ENCODE data around the gene SLMAP.

Gene SLMAP

DNA sequence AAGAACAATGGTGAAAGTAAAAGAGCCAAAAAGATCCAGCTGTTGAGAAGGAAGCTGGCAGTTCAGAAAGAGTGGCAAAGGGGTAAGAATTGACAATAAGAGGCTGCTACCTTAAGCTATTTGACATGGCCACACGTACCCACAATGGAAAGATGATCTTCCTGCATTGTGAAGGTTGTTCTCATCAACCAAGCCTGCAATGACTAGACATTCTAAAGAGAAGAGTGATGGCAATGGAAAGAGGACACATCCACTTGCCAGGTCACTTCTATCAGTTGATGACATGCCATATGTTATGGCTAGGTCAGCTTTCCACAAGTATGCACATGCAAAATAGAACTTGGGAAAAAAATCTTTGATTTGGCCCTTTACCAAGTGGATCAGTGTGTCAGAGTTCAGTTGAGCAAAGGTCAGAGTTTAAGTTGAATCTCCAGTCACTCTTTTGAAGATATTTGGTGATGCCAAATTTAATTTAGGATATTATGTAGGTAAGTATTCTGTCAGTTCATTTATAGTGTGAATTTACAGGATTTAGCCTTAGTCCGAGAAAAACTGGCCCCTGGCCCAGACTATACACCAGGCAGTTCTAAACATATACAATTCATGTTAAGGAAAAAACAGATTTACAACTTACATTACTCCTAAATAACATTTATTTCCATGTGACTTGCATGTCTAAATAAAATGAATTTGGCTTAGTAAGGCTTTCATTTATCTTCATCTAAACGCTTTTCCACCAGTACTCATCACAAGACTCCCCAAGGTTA lies 147.2 kb downstream of the SLMAP start:
- FAIRE-seq, result no peak

DNA sequence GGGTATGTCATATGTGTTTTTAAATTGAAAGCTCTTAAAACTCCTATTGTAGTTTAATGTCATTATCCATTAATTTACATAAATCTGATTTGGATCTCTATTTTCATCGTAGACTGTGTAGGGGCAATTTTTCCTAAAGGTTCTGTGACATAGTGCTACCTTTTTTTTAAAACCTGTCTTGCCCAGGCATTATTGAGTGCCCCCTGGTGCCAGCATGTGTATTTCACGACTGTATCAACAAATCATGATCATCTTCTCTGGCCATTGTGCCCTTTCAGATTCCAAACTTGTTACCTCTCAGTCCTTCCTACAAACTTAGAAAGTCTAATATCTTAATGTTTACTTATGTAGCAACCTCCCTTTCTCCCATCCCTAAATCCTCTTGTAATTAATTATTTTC lies 154.9 kb downstream of the SLMAP start:
- peak; percentile 21 for FAIRE-seq

DNA sequence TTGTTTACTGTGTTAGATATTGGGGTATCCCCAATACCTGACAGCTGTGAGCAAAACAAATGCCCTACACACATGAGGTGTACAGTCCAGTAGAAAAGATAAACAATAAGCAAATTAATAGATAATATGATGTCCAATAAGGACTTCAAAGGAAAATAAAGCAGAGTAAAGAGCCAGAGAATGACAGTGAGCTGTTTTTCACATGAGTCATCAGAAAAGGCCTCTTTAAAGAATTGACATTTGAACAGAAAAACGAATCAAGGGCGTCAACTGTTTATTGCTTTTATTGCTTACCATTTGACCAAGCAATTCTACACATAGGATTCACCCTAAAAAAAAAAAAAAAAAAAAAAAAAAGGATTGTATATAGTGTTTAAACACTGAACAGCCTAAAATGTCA lies 155.5 kb downstream of the SLMAP start:
- no peak for FAIRE-seq

DNA sequence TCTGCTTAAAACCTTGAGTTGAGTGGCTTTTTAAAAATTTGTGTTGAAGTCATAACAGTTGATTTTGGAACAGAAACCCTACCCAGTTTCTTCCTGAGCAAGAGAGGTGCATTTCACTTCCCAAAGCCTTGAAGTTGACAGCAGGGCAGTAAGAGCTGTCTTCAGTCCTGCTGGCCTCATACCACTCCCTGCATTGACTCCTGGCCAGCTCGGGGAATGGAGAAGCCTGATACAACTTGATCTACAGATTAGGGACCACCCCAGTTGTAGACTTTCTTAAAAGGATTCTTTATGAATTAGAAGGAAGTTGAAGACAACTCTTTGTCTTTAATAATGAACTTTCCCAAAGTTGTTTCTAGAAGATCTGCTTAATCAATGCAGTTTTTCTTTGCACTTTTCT lies 161.5 kb downstream of the SLMAP start:
- no peak for FAIRE-seq

DNA sequence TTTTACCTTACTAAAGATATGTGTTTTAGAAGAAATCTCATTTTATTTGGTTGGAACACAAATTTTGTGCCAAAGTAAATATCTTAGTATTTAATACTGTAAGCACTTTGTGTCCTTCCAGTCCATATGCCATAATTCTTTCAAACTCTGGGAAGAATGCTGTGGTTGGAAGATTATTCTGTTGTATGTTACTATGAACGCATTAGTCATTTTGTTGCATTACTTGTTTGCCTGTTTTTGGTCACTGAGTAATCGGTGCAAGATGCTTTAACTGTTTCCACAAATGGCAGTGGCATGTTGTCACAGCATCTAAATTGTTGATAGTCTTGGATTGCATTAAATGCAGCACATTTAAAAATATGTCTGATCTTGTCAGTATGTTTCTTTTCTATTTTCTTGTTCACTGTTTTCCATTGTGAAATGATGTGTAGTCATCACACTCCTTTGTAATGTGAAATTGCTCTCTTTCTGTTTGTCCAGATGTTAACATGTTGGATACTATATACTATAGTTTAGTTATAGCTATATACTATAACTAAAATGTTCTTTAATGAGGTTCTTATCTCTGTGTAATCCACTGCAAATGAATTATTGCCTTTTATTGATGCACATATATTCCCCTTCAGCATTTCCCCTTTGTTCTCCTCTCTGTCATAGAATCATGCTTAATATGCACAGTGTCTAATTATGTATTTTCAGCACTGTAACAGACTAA lies 162.2 kb downstream of the SLMAP start:
- no peak for FAIRE-seq

DNA sequence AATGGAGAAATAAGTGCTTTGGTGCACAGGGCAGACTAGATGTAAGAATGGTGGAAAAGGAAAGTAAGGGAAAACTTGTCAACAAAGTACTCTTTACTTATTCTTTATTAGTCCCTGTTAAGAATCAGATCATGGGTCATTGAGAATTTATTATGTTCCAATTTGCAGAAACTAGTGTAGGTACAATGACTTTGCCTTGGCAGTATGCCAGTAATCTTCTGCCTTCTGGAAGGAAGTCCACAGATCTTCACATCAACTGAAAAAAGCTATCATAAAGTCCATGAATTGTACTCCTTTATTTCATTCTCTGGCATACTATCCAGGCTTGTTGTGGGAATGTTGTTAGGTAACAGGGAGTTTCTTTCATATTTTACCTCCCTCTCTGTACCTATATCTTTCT lies 163.9 kb downstream of the SLMAP start:
- FAIRE-seq, result no peak

DNA sequence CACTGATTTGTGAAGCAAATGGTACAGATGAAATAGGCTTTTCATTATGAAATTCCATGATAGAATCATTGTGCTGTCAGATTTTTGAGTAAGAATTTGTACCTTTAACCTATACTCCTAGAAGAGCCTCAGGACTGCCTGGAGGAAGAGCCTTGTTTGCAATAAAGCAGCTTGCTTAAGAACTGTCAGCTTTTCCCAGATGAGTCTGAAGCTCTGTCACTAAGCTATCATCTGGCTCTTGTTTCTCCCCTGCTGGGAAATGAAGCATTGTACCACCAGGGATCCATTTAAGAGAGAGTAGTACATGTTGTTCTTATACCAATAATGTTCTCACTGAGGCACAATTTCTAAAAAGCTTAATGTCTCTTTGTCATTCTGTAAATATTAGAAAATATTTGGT lies 167.0 kb downstream of the SLMAP start:
- FAIRE-seq, result no peak

DNA sequence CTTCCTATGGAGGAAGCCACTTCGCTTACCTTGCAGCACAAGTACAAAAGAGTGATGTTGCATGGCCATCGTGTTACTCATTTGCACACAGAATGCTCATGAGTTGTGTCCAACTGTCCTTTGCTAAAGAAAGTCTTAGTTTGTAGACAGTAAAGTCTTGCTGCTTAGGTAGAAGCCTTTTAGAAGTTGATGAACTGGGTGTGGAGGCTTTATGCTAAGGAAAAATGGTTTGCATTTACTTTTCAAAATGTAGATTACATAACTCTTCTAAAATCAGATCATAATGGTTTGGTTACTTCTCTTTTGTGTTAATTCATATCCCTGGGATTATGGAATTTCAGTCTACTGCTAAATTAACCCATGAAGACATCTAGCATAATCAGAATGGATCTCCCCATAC lies 167.6 kb downstream of the SLMAP start:
- no peak for FAIRE-seq

DNA sequence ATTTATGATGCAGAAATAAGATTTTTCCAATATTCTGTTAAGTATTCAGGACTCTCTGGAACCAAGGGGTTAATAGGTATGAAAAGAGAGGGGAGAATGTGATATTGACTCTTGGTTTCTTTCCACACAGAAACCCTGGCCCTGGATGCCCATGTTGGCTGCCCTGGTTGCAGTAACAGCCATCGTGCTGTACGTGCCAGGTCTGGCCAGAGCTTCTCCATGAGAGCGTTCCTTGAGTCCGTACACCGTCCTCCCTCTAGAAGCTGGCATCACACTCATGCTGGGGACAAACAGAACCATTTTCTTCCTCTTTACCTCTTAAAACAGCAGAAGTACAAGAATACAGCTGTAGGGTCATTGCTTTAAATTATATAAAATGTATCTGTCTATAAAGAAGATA lies 171.1 kb downstream of the SLMAP start:
- FAIRE-seq, result no peak

DNA sequence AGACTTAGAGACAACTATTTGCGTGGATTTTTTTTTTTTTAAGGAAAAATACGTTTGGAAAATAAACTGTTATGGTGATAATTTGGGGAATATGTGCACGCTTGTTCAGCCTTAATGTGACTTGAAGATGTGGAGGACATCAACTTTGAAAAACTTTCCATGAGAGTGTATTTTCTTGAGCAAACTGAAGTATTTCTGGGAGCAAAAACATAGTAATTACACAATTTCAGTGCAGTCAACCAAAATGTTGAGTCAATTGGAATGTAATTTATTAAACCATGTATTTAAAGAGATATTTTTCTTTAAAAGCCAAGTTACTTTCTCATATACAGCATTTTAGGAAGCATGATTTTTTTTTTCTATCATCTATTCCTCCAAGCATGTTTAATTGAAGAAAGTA lies 171.8 kb downstream of the SLMAP start:
- FAIRE-seq, result no peak

DNA sequence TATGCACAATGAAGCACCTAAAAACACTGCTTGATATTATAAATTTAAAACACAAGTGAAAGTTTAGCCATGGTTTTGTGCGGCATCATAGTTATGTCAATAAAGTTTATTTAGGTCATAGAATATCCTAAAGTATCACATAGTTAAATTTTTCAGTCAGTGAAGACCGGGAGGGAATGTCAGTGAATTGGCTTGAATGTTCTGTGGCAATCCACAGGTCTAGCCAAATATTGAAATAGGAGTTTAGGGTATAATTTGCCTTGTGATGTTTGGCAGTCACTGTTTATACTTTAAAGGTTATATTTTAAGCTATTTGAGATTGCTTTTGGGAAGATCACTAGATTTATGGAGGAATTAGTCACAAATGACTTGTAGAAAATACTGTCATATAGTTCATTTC lies 172.4 kb downstream of the SLMAP start:
- FAIRE-seq, result no peak

DNA sequence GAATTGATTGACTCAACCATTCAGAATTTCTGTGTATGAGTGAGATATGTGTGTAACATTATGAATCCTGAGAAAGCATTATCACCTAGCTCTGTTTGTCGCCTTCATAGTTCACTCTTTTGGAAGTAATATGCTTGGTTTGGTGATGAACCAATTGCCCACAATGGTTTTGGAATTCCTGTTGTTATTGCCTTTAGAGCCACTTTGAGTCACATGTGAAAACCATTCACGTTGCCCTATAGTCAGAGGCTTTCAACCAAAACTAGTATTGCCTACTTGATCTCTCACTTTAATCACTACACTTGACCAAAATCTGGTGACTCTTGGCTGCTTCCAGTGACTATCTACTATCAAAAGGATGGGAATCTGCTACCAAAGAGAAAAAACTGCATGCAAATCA lies 173.9 kb downstream of the SLMAP start:
- no peak for FAIRE-seq

DNA sequence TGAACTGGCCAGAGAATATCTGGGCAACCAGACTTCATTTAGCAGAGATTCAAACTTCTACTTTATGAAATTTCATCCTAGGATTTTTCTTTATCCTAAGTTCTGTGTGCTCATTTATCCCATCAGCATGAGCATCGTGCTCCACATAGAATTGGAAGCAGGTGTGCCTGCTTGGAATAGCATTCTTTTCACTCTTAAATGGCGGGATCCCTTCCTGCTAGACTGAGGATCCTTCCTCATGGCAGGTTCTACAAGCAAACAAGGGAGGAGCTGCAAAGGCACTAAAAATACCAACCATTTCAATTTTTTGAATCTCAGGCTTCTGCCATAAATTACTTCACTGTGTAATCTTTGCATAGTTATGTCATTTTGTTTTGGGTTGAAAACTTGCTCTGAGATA lies 177.5 kb downstream of the SLMAP start:
- no peak for FAIRE-seq

DNA sequence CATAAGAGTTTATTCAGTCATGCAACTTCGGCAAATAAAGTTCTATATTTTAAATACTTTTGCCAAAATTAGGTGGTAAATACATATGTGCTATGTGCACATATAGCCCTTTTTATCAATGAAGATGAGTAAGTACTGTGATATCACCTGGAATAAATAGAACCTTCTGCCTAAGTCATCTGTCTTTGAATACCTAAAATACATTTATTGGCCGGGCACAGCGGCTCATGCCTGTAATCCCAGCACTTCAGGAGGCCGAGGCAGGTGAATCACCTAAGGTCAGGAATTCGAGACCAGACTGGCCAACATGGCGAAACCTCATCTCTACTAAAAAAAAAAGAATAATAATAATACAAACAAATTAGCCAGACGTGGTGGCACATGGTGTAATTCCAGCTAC lies 178.3 kb downstream of the SLMAP start:
- no peak for FAIRE-seq

DNA sequence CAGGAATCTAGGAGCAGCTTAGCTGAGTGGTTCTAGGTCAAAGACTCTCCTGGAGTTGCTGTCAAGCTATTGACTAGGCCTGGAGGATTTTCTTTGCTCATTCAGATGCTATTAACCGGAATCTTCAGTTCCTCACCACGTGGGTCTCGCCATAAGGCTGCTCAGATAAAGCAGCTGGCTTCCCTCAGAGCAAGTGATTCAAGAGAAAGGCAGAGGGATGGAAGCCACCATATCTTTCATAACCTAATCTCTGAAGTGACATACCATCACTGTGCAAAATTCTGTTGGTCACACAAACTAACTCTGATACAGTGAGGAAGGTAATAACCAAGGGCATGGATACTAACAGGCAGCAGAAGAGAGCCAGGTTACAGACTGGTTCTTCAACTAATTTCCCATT lies 179.4 kb downstream of the SLMAP start:
- no peak for FAIRE-seq

DNA sequence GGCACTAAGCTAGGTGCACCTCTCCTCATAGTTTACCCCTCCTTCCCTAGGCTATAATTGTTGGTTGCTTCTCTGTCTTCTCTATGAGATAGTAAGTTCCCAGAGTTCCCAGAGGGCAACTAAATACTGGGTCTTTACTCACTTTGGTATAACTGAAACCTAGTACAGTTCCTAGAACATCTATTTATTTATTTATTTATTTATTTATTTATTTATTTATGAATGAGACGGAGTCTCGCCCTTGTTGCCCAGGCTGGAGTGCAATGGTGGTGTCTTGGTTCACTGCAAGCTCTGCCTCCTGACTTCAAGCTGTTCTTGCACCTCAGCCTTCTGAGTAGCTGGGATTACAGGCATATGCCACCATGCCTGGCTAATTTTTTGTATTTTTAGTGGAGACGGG lies 181.0 kb downstream of the SLMAP start:
- no peak for FAIRE-seq

DNA sequence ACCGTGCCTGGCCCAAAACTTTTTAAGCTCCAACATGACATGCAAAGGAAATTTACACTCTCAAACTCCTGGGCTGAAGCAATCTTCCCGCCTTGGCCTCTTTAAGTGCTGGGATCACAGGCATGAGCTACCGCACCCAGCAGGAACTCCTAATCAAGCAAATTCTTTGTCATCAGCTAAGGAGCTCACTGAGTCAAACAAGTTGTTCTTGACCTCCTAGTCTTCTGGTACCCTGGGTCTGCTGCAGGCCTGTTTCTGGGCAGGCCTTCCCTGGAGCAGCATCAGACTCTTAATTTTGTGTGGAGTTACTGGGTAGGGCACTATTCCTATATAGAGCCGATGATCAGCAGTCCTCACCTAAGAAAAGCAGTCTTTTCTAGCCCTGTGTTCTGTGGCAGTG lies 183.7 kb downstream of the SLMAP start:
- no peak for FAIRE-seq

DNA sequence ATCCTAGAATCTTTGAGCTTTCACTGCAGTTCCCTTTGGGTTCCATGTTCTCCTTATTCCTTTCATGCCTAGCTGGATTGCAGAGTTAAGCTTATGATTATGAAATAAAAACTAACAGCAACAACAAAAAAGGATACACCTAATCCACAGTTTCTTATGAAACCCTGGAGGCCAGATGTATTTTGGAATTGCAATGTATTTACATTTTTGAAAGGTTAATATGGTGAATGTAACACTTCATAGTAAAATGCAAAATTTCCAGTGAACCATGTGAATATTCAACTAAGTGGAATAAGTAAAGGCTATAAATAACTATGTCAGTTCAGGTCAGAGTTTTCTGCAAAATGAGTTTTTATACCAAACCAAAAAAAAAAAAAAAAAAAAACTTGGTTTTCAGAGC lies 186.3 kb downstream of the SLMAP start:
- FAIRE-seq, result no peak

DNA sequence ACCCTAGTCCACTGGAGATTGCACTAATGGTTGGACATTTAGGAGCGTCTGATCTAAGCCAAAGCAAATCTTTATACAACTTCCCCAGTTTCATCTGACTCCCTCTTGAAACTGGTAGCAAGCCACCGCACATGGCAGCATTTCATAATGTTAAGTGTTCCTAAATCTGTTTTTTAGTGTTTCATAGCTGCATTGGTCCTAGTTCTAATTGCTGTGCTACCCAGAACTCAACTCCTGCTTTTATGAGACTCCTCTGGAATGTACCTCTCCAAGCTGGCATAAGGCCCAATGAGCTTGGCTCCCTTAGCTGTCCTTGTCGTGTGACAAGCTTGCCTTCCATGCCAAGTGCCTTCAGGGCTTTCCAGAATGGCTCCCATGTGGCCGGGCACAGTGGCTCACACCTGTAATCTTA lies 186.8 kb downstream of the SLMAP start:
- FAIRE-seq, result no peak

DNA sequence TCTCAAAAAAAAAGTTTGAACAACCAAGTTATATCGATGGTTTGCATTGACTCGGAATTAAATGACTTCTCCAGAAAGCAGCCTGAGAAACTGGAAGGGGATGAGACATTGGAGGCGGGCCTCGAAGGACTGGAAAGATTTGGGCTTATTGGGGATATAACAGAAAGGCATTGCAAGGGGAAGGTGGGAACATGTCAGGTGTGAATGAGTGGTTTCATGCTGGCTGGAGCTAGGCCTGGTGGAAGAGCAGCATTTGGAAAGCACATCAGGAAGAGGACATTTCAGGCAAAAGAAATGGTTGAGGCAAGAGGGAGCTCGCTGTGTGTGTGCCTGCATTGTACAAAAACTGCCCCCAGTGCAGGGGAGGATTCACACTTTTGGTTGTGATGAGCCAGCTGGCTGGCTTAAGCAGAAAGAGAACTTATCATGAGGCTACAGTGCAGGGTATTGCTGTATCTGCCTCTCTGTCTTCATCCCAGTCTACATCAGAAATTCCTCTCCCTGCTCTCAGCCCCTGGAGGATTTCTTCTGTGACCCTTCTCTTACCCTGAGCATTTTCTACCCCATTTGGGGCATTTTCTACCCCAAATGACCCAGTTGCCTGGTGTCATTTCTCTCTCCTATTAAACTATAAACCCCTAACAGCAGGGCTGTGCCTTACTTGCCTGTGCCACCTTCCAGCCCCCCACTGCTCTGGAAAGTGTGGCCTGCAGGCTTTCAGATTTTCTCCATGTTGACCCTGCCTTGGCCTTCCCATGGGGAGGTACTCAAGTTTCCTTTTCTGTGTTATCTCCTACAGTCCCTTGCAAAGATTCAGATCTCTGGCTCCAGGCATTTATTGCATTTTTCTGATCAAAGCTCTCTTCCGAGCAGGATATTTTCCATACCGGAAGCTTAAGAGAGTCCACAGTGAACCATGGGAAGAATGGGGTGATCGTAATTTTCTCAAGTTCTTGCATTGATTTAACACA lies 187.7 kb downstream of the SLMAP start:
- no peak for FAIRE-seq

DNA sequence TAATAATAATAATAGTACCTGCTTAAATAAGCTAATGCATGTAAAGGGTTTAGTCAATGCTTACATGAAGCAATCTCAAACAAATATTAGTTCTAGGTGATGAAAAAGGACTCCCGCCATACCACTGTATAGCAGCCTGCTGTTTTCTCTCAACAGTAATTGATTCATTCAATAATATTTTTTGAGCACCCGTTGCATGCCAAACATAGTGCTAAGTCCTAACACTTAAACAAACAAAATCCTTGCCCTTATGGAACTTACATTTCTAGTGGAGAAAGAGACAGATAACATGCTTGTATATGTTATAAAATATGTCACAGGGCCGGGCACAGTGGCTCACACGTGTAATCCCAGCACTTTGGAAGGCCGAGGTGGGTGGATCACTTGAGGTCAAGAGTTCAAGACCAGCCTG lies 190.9 kb downstream of the SLMAP start:
- no peak for FAIRE-seq

DNA sequence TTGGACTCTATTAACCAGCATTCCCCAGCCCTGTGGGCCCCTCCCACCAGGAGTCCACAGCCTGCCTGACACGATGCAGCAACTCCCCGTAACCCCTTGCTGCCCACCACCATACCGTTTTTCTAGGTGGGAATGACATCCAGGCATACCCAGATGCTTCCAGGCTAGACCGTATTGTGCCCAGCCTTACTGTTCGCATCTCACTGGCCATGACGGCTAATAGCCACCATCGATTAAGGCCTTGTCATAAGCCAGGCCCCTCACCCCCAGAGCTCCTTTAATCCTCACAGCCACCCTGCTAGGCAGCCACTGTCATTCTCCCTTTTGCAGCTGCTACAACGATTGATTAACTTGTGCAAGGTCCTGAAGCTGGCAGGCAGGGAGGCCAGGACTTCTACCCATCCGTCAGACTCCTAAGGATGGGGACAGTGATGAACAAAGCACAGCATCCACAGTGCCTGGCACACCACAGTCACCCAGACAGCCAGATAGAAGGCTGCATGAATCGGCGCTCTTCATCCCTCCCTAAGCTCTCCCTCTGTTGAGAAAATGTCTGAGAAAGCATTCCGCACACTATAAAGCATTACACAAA lies 192.1 kb downstream of the SLMAP start:
- FAIRE-seq, result no peak

DNA sequence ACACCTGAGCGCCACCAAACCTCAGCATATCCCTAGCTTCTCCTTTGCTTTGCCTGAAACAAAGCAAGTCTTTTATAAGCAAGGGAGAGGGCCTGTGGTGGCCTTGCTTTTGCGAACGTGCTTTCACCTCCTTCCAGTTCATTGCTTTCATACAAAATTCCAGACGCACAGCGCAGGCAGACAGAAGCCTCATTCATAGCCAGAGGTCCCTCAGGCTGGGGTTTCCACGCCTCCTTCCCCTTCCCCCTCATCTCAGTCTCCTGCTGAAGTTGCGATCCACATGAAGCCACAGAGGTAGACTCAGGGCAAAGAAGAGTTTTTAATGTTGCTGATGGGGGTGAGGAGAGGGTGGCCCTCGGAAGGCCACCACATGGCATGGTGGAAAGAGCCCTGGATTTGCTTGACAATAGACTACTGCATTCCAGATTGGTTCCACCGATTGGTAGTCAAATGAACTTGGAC lies 192.7 kb downstream of the SLMAP start:
- no peak for FAIRE-seq

All from A204.1 (cell line).